Lung (tissue), 12 donors: ENCODE data around the gene GET3. TPM values are rescaled to one million over a fixed set of nuclear protein-coding genes. Genes with fewer than 3 reads are reported as not detected.
A peak's percentile ranks its signal among the peaks of the same experiment; 100 is the strongest.

Source experiments
- ATAC-seq: fragments of 200-7000 bp; cut with Tn5 transposase; one replicate; pipeline ENCODE4 v1.9.1; 2020; ENCODE audit warnings: moderate number of reproducible peaks; ENCODE audit not compliant: insufficient read depth, low FRiP score
- DNase-seq, 3 donors: peaks; one replicate each; pipeline ENCODE4 v3.0.0-alpha.2; 2013 to 2017
- H3K27ac ChIP-seq, 2 donors: one replicate each; pipeline ENCODE4 v1.5.1; 2013; ENCODE audit warnings: mild to moderate bottlenecking in 2 of 2, moderate library complexity in 2 of 2, control low read depth in 1 of 2, inconsistent platforms in 1 of 2, low read depth in 1 of 2, low read length in 1 of 2
- H3K27me3 ChIP-seq, 3 donors: one replicate each; pipeline ENCODE4 v1.5.1; 2013; ENCODE audit warnings: low read length in 2 of 3; ENCODE audit not compliant: control insufficient read depth in 3 of 3, insufficient read depth in 3 of 3
- H3K36me3 ChIP-seq, 4 donors: one replicate each; pipeline ENCODE4 v1.5.1; 2013; ENCODE audit warnings: low read length in 4 of 4, mild to moderate bottlenecking in 1 of 4, moderate library complexity in 1 of 4; ENCODE audit not compliant: control insufficient read depth in 4 of 4, insufficient read depth in 4 of 4
- H3K4me1 ChIP-seq, 5 donors: one replicate each; pipeline ENCODE4 v1.5.1; 2013; ENCODE audit warnings: low read length in 5 of 5, mild to moderate bottlenecking in 2 of 5, moderate library complexity in 1 of 5; ENCODE audit not compliant: control insufficient read depth in 5 of 5, insufficient read depth in 5 of 5
- H3K4me3 ChIP-seq: one replicate; pipeline ENCODE4 v1.5.1; 2013; ENCODE audit warnings: mild to moderate bottlenecking, control low read depth, moderate library complexity
- H3K9ac ChIP-seq, 2 donors: one replicate each; pipeline ENCODE4 v1.5.1; 2013; ENCODE audit warnings: low read length in 2 of 2, control low read depth in 1 of 2; ENCODE audit not compliant: insufficient read depth in 1 of 2
- H3K9me3 ChIP-seq, 4 donors: one replicate each; pipeline ENCODE4 v1.5.1; 2013; ENCODE audit warnings: low read length in 3 of 4, mild to moderate bottlenecking in 1 of 4, moderate library complexity in 1 of 4; ENCODE audit not compliant: control insufficient read depth in 4 of 4, insufficient read depth in 3 of 4
- CTCF ChIP-seq: IDR thresholded peaks from 2 replicates; pipeline ENCODE4 v1.5.1; 2012; ENCODE audit warnings: mild to moderate bottlenecking; ENCODE audit errors: control extremely low read depth, extremely low read depth
- WGBS, 2 donors: extraction: QIAGEN DNeasy Blood & Tissue Kit; methylation state at CpG; one replicate each; pipeline ENCODE4 v1.1.7; 2013; 5-methylcytosine and 5-hydroxymethylcytosine counted together
- polyA plus RNA-seq, 2 donors: library from polyadenylated mRNA; stranded (reverse); fragments of 200-250 nt; gene quantifications; one replicate each; pipeline ENCODE4 v1.2.1, GENCODE V29; 2013
- total RNA-seq, 2 donors: library from RNA; depleted of rRNA in 1 of 2; stranded (reverse); fragments of >200 nt in 1 of 2; gene quantifications; one replicate each; pipeline ENCODE4 v1.2.1, GENCODE V29; 2014 to 2021
- donor health status: control.
- donor health status: control.
- donor health status: Bipolar disorder and iron deficiency.
- donor health status: healthy.
- donor health status: DM: yes; HTN: yes; CAD: no.

The GET3 gene
- total and polyA plus RNA-seq, 4 donors, result 33.4 to 112 (median 76.9) TPM

- H3K9ac ChIP-seq, result no peak overlapping the region
- no peaks in the 10 kb centered on the region for H3K9me3 ChIP-seq
- 64 to 65% methylated on average over 7 of the region's 7 CpGs for WGBS, 2 donors
- DNase-seq (no peak), ATAC-seq (no peak)
- peaks cover 0 to 37% (median 8%) of the 10 kb centered on the region in 5 donors for H3K4me1 ChIP-seq
- TF ChIP-seq CTCF, result no peak
- no peaks in the 10 kb centered on the region for H3K27me3 ChIP-seq
- H3K36me3 ChIP-seq, result peaks cover 0 to 4% (median 3%) of the 10 kb centered on the region in 4 donors
- H3K27ac ChIP-seq, result peak overlapping the region; percentile 98 to 100
- peak overlapping the region; percentile 25 for H3K4me3 ChIP-seq
Observed at GRCh38 chr19:12794196-12794941, 57.1 kb downstream of the GET3 start.

GRCh38 chr19:12794971-12795381, 57.7 kb downstream of the GET3 start:
- TF ChIP-seq CTCF, result no peak
- Histone ChIP-seq H3K9me3 (no peaks in the 10 kb centered on the region), H3K4me1 (peaks cover 0 to 36% (median 8%) of the 10 kb centered on the region in 5 donors), H3K9ac (no peak overlapping the region), H3K36me3 (peaks cover 0 to 9% (median 6%) of the 10 kb centered on the region in 4 donors), H3K27ac (peak overlapping the region in 1 of 2 donors; percentile 27), H3K27me3 (no peaks in the 10 kb centered on the region), H3K4me3 (no peak overlapping the region)
- no peak for DNase-seq
- no peak for ATAC-seq
- WGBS, 2 donors, result 93 to 95% methylated on average over 9 of the region's 9 CpGs

- ATAC-seq, result no peak
- peak; percentile 87 to 91 (median 88) for DNase-seq
- H3K4me1 ChIP-seq, result peaks cover 0 to 36% (median 4%) of the 10 kb centered on the region in 5 donors
- H3K27ac ChIP-seq, result peak overlapping the region in 1 of 2 donors; percentile 12
- H3K27me3 ChIP-seq, result no peaks in the 10 kb centered on the region
- H3K9ac ChIP-seq, result no peak overlapping the region
- peaks cover 0 to 10% (median 8%) of the 10 kb centered on the region in 4 donors for H3K36me3 ChIP-seq
- TF ChIP-seq CTCF, result peak; percentile 99
- H3K9me3 ChIP-seq, result no peaks in the 10 kb centered on the region
- 8 to 11% methylated on average over 18 of the region's 18 CpGs for WGBS, 2 donors
- no peak overlapping the region for H3K4me3 ChIP-seq
Observed at GRCh38 chr19:12796146-12797071, 59.1 kb downstream of the GET3 start.
